ENCODE results near the gene MED13. TPM values are rescaled to one million over a fixed set of nuclear protein-coding genes. Genes with fewer than 3 reads are reported as not detected.

MED13 gene
- total and polyA plus RNA-seq, 9 of the 15 experiments (the other 6 are each of a cell fraction or from before 2014, with no cell fraction given), result 5.4 to 48.4 (median 28.2) TPM

- TF ChIP-seq POLR2H (tag; IDR thresholded peaks at IDR 0.05; ENCODE audit: low read depth) (peak; percentile 81), MLLT1 (IDR thresholded peaks at IDR 0.05) (peak in 1 of 2 experiments; percentile 85; a peak in 2 of 4 replicates), HOXB6 (CRISPR knock-in tag; IDR thresholded peaks at IDR 0.05; ENCODE audit: borderline replicate concordance) (no peak), SMAD1 (IDR thresholded peaks at IDR 0.05; ENCODE audit: low read depth, low read length, partially characterized antibody) (peak; percentile 79), SIN3A (IDR thresholded peaks at IDR 0.05; ENCODE audit: borderline replicate concordance in 2 of 2, control insufficient read depth in 1 of 2, low read depth in 2 of 2, low read length in 2 of 2) (peak; percentile 7 to 74; a peak in 1 of 4 replicates), FOXP1 (CRISPR knock-in tag; IDR thresholded peaks at IDR 0.05) (0 out of 2 replicates have a peak, but pooled peaks have one; percentile 58), HNRNPUL1 (IDR thresholded peaks at IDR 0.05; ENCODE audit: low read length) (no peak), TBP (optimal IDR thresholded peaks at IDR 0.05; ENCODE audit: low read depth, low read length) (peak; percentile 70), JUNB (CRISPR knock-in tag; conservative IDR thresholded peaks at IDR 0.05) (no peak), TFE3 (CRISPR knock-in tag; IDR thresholded peaks at IDR 0.05) (peak; percentile 97), POLR3A (IDR thresholded peaks at IDR 0.05; ENCODE audit: borderline replicate concordance, extremely low read depth, insufficient read depth, insufficient read length) (no peak), MAX (CRISPR knock-in tag; IDR thresholded peaks at IDR 0.05) (peak; percentile 88), MTA3 (IDR thresholded peaks at IDR 0.05; ENCODE audit: borderline replicate concordance) (peak; percentile 75; the same call in 1 of the 2 replicates), RBM39 (optimal IDR thresholded peaks at IDR 0.05; ENCODE audit: low read depth, low read length) (no peak), ZKSCAN8 (CRISPR knock-in tag; IDR thresholded peaks at IDR 0.05) (no peak), CBX3 (IDR thresholded peaks at IDR 0.05; ENCODE audit: borderline replicate concordance in 1 of 2, low read length in 2 of 2) (peak in 1 of 2 experiments; percentile 61; a peak in 1 of 3 replicates)
These were observed 762 bp upstream of the MED13 start (continued) for GRCh38 chr17:62065611-62066468.
